Mucosa of descending colon (tissue), 3 donors: Measurements from ENCODE around the gene POLE4. TPM values are rescaled to one million over a fixed set of nuclear protein-coding genes. Genes with fewer than 3 reads are reported as not detected.

Source experiments
- ATAC-seq: fragments of 200-7000 bp; cut with Tn5 transposase; one replicate; pipeline ENCODE4 v1.9.1; 2020; ENCODE audit warnings: mild to moderate bottlenecking, moderate library complexity
- DNase-seq, 3 donors: peaks; one replicate each; pipeline ENCODE4 v3.0.0-alpha.2; 2020
- H3K36me3 ChIP-seq: fragments of 200-600 bp; one replicate; pipeline ENCODE4 v1.8.0; 2021; ENCODE audit warnings: low read depth, mild to moderate bottlenecking
- H3K4me1 ChIP-seq: fragments of 200-600 bp; one replicate; pipeline ENCODE4 v1.8.0; 2021; ENCODE audit warnings: low read depth, mild to moderate bottlenecking
- H3K4me3 ChIP-seq: fragments of 200-600 bp; one replicate; pipeline ENCODE4 v1.8.0; 2021; ENCODE audit warnings: mild to moderate bottlenecking
- H3K9me3 ChIP-seq: fragments of 200-600 bp; one replicate; pipeline ENCODE4 v1.8.0; 2021; ENCODE audit warnings: mild to moderate bottlenecking
- intact Hi-C, 2 donors: fragments of 100-400 bp; cut with DNase I in 1 of 2; cut with micrococcal nuclease in 1 of 2; formaldehyde crosslinking; loops; one replicate each; pipeline versions ENCODE4 v1.11.0 to v1.11.1; 2022; cut with DNase I, micrococcal nuclease
- long read RNA-seq, 2 donors: library from polyadenylated mRNA; unstranded; transcript quantifications; one replicate each; pipeline ENCODE4 v2.0.0, GENCODE V29; 2019 to 2021
- total RNA-seq, 3 donors: library from RNA; stranded (reverse); fragmentation: NEBNext Ultra II Directional in 2 of 3; extraction: Animal tissue kit (Norgen Biotek cat#: 25700) in 2 of 3; gene quantifications; one replicate each; pipeline versions ENCODE4 v1.2.1 to v1.2.4, GENCODE V29; 2021 to 2023
- TF ChIP-seq, protein P1 (sequence below): fragments of 200-600 bp; IDR thresholded peaks from one replicate; pipeline ENCODE4 v1.8.0; 2022; ENCODE audit warnings: antibody characterized with exemption, mild to moderate bottlenecking
- donor health status: DM: no; HTN: no; CAD: no; lungs with moderate emphysema.
- donor health status: DM: no; HTN: no; CAD: no.
- donor health status: DM: no; HTN: yes; CAD: no.

The POLE4 gene, protein sequence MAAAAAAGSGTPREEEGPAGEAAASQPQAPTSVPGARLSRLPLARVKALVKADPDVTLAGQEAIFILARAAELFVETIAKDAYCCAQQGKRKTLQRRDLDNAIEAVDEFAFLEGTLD
- total RNA-seq: 10 to 100 TPM; 48.5 to 72.9 (median 70.5) TPM
- long read RNA-seq, donor 1, transcript POLE4-205 (4 exons, 1,248 nt): major isoform, 18 of 22 reads
- long read RNA-seq, donor 1, partial matches to known transcripts: 1 of 22 reads
- long read RNA-seq, donor 1, other reads (novel, unspliced or antisense): 0 of 22 reads
- long read RNA-seq, donor 2, transcript POLE4-205 (4 exons, 1,248 nt): major isoform, 16 of 19 reads
- long read RNA-seq, donor 2, partial matches to known transcripts: 1 of 19 reads
- long read RNA-seq, donor 2, other reads (novel, unspliced or antisense): 1 of 19 reads

DNA sequence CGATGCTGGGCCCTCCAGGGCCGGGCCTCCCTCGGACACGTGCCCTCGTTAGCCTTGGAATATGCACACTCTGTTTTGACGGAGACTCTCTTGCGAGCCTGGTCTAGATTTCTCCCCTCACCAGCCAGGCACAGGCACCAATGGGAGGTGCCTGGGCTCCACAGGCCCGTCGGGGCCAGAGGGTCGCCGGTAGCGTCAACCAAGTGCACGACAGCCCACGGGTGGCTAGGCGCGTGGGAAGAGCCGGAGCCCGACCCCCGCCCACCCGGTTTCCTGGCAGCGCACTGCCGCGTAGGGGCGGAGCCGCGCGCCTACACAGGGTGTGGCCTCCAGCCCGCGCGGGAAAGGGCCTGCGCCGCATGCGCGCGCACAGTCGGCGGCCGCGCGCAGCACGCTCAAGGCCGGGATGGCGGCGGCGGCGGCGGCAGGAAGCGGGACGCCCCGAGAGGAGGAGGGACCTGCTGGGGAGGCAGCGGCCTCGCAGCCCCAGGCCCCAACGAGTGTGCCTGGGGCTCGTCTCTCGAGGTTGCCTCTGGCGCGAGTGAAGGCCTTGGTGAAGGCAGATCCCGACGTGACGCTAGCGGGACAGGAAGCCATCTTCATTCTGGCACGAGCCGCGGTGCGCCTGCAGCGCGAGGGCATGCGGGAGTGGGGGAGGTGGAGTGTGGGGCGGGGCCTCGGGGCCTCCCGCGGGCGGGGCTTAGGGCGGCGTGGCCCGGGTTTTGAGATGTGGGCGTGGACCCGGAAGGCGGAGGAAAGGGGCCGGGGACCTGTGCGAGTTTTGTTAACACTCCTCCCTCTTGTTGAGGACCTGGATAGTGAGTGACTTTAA is at the start of gene POLE4:
Gene POLE4, plus strand, starts transcription at position 370 of the 832 bp plus-strand sequence. Its CDS starts 37 bp downstream, at position 407.
- Histone ChIP-seq H3K36me3 (no peaks in the 10 kb centered on the region), H3K4me1 (peaks cover 10% of the 10 kb centered on the region), H3K9me3 (no peaks in the 10 kb centered on the region), H3K4me3 (peak within 1 kb of the TSS; percentile 28)
- intact Hi-C loops: no loop called here
- peak; percentile 96 to 97 (median 96) for DNase-seq
- peak; percentile 99 for ATAC-seq
- TF ChIP-seq, protein P1, sequence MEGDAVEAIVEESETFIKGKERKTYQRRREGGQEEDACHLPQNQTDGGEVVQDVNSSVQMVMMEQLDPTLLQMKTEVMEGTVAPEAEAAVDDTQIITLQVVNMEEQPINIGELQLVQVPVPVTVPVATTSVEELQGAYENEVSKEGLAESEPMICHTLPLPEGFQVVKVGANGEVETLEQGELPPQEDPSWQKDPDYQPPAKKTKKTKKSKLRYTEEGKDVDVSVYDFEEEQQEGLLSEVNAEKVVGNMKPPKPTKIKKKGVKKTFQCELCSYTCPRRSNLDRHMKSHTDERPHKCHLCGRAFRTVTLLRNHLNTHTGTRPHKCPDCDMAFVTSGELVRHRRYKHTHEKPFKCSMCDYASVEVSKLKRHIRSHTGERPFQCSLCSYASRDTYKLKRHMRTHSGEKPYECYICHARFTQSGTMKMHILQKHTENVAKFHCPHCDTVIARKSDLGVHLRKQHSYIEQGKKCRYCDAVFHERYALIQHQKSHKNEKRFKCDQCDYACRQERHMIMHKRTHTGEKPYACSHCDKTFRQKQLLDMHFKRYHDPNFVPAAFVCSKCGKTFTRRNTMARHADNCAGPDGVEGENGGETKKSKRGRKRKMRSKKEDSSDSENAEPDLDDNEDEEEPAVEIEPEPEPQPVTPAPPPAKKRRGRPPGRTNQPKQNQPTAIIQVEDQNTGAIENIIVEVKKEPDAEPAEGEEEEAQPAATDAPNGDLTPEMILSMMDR: peak; percentile 10

DNA sequence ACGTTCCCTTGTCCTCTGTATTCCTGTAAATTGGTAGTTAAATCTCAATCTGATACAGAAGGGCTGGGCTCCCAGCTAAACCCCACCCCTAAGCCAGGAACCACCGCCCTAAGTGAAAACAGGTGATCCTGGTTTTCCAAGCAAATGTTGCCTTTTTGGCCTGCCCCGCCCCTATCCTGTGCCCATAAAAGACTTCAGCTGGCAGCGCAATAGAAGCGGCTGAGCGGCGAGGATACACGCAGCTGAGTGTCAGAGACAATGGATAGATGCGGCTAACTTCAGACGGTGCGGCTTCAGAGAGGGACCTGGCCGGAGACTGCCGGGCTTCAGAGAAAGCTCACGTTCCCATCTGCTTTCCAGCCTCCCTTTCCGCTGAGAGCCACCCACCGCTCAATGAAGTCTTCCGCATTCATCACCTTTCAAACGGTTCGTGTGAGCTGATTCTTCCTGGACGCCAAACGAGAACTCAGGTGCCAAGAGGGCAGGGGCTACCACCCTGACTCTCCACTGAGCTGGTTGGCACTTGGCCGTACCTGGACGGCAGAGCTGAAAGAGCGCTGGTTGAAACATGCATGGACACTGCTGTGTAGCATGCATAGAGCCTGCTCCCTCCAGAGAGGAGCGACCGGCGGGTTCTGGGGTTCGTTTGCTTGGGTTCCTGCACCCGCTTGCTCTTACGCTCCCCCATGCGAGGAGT is 49.5 kb upstream of the POLE4 start:
- no peak overlapping the region for H3K4me3 ChIP-seq

DNA sequence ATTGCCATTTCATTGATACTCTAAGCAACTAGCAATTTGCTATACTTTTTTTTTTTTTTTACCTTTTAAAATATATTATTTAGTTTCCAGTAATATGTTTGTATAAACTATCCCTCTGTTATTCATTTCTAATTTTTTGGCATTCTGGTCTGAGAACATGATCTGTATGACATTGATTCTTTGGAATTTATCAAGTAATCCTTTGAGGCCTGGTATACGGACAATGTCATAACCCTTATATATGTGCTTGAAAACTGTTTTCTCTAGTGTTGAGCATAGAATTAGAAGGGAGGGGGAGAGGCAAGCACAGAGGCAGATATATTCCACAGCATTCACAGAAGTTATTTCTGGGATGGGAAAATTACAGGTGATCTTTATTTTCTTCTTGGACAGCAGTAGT is 48.2 kb upstream of the POLE4 start:
- intact Hi-C loops: loop anchor here in 1 of 2 donors (10.0 kb wide), 1 partner anchor 155 kb away; no protein-coding TSS in a partner anchor
- DNase-seq (no peak), ATAC-seq (no peak)
- H3K4me3 ChIP-seq: no peak overlapping the region
- TF ChIP-seq, protein P1: no peak
- H3K9me3 ChIP-seq: no peaks in the 10 kb centered on the region
- no peaks in the 10 kb centered on the region for H3K36me3 ChIP-seq
- H3K4me1 ChIP-seq: peaks cover 3% of the 10 kb centered on the region

More for the DNA sequence above, 49.5 kb upstream of the POLE4 start:
- Histone ChIP-seq H3K36me3 (no peaks in the 10 kb centered on the region), H3K4me1 (peaks cover 3% of the 10 kb centered on the region), H3K9me3 (no peaks in the 10 kb centered on the region)
- TF ChIP-seq, protein P1: no peak
- intact Hi-C loops: no loop called here
- peak; percentile 74 to 82 (median 81) for DNase-seq
- peak; percentile 98 for ATAC-seq

DNA sequence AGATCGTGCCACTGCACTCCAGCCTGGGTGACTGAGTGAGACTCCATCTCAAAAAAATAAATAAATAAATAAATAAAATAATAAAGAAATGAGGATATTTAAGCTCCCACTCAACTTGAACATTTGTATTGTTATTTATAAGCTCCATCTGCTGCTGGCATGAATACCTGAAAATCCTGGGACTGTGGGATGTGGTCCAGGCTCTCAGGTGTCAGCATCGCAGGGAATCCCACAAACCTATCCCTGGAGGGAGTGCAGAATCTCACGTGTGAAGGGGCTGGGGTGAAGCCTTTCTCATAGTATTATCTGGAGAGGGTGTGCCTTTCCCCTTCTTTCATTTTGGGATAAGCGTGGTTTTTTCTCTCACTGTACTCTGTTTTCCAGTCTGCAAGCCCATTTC is 47.4 kb upstream of the POLE4 start:
- ATAC-seq (no peak), DNase-seq (no peak)
- H3K9me3 ChIP-seq: no peaks in the 10 kb centered on the region
- no peak overlapping the region for H3K4me3 ChIP-seq
- intact Hi-C loops: loop anchor here in 1 of 2 donors (10.0 kb wide), 1 partner anchor 154 kb away; no protein-coding TSS in a partner anchor
- H3K4me1 ChIP-seq: peaks cover 3% of the 10 kb centered on the region
- H3K36me3 ChIP-seq: no peaks in the 10 kb centered on the region
- TF ChIP-seq, protein P1: no peak

DNA sequence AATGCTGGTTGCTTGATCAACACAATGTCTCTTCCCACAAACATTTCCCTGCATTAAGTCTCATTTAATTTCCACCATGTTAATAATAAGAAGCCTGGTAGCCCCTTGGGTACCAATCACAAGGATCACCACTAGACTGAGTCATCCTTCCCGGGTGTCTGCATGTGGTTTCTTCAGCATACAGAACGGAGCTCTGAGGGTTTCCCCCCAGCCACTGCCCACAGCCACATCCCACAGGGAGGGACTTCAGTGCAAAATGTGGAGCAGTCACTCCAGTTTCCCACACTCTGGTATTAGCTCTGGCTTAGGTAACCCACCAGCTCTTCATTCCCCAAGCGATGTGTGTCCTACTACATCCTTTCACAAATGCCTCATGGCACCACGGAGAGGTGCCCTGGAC is 42.7 kb upstream of the POLE4 start:
- ATAC-seq (no peak), DNase-seq (no peak)
- no peaks in the 10 kb centered on the region for H3K9me3 ChIP-seq
- TF ChIP-seq, protein P1: no peak
- H3K36me3 ChIP-seq: no peaks in the 10 kb centered on the region
- no peaks in the 10 kb centered on the region for H3K4me1 ChIP-seq
- intact Hi-C loops: loop anchor here in 1 of 2 donors (10.0 kb wide), 1 partner anchor 149 kb away; no protein-coding TSS in a partner anchor
- H3K4me3 ChIP-seq: no peak overlapping the region
